Measurements from ENCODE around the gene AEBP2.

GRCh38 chr12:19525274-19525673 is 86.0 kb downstream of the AEBP2 start:
- no peak for TF ChIP-seq CTCF (conservative IDR thresholded peaks at IDR 0.05)
- no peak for TF ChIP-seq ZFX (IDR thresholded peaks at IDR 0.05)
